IMR-90 (cell line): ENCODE results near the gene BHLHA15. TPM values are rescaled to one million over a fixed set of nuclear protein-coding genes. Genes with fewer than 3 reads are reported as not detected.

Experiments used
- ATAC-seq: fragments of 200-7000 bp; cut with Tn5 transposase; 2 replicates; pipeline ENCODE4 v1.9.1; 2020; ENCODE audit warnings: low read depth, mild to moderate bottlenecking, moderate library complexity
- BruUV-seq: library from RNA; stranded (reverse); fragments of 400-500 nt; replicated peaks from 2 replicates; lab custom pipeline; 2021; lab: Mats Ljungman, UMichigan
- CTCF ChIA-PET: fragments of 300-600 bp; formaldehyde crosslinking; extraction: SDS; loops from one replicate; lab custom pipeline; 2021; ENCODE audit warnings: antibody characterized with exemption; lab: Yijun Ruan, JAX
- POLR2A ChIA-PET: fragments of 300-600 bp; sonication (Branson Sonifier 250); formaldehyde crosslinking; loops from one replicate; lab custom pipeline; 2022; ENCODE audit warnings: antibody characterized with exemption; ENCODE audit not compliant: unreplicated experiment; lab: Charles Lee
- DNase-seq: peaks from one replicate; pipeline ENCODE4 v3.0.0; 2013
- H2AFZ ChIP-seq: replicated peaks from 2 replicates; pipeline ENCODE3; 2013; ENCODE audit warnings: low read length, mild to moderate bottlenecking; ENCODE audit not compliant: poor library complexity
- H2AK5ac ChIP-seq: 2 replicates; pipeline ENCODE4 v1.6.1; 2013; ENCODE audit warnings: low read depth, low read length, inconsistent platforms
- H2AK9ac ChIP-seq: replicated peaks from 2 replicates; pipeline ENCODE3; 2013; ENCODE audit warnings: mild to moderate bottlenecking, low read depth, low read length, moderate library complexity; ENCODE audit not compliant: poor library complexity
- H2BK120ac ChIP-seq: 2 replicates; pipeline ENCODE4 v1.6.1; 2013; ENCODE audit warnings: low read depth, low read length, inconsistent platforms
- H2BK15ac ChIP-seq: 3 replicates; pipeline ENCODE4 v1.6.1; 2013; ENCODE audit warnings: low read depth, low read length, inconsistent platforms
- H2BK20ac ChIP-seq: 2 replicates; pipeline ENCODE4 v1.6.1; 2013; ENCODE audit warnings: low read depth, mild to moderate bottlenecking, inconsistent platforms, low read length, moderate library complexity
- H2BK5ac ChIP-seq: 2 replicates; pipeline ENCODE4 v1.6.1; 2013; ENCODE audit warnings: mild to moderate bottlenecking, low read depth, low read length, inconsistent platforms; ENCODE audit not compliant: poor library complexity, severe bottlenecking
- H3K14ac ChIP-seq: replicated peaks from 2 replicates; pipeline ENCODE4 v1.6.1; 2013; ENCODE audit warnings: low read depth, low read length, inconsistent platforms
- H3K18ac ChIP-seq: 2 replicates; pipeline ENCODE4 v1.6.1; 2013; ENCODE audit warnings: low read depth, low read length, control low read depth
- H3K23ac ChIP-seq: 2 replicates; pipeline ENCODE4 v1.6.1; 2013; ENCODE audit warnings: low read depth, low read length, inconsistent platforms
- H3K27ac ChIP-seq: 2 replicates; pipeline ENCODE4 v1.5.1; 2013; ENCODE audit warnings: mild to moderate bottlenecking, control low read depth, low read length; ENCODE audit not compliant: insufficient read depth
- H3K27me3 ChIP-seq: 2 replicates; pipeline ENCODE4 v1.6.1; 2013; ENCODE audit warnings: low read length; ENCODE audit not compliant: control insufficient read depth, insufficient read depth
- H3K36me3 ChIP-seq: 2 replicates; pipeline ENCODE4 v1.6.1; 2013; ENCODE audit warnings: low read length, mixed read lengths; ENCODE audit not compliant: control insufficient read depth, insufficient read depth
- H3K4ac ChIP-seq: 2 replicates; pipeline ENCODE4 v1.6.1; 2013; ENCODE audit warnings: low read depth, low read length, inconsistent platforms
- H3K4me1 ChIP-seq: 2 replicates; pipeline ENCODE4 v1.6.1; 2013; ENCODE audit warnings: low read length, mixed read lengths; ENCODE audit not compliant: control insufficient read depth, insufficient read depth
- H3K4me2 ChIP-seq: 2 replicates; pipeline ENCODE4 v1.6.1; 2013; ENCODE audit warnings: low read depth, mild to moderate bottlenecking, control low read depth, low read length, moderate library complexity
- H3K4me3 ChIP-seq: 2 replicates; pipeline ENCODE4 v1.5.1; 2013; ENCODE audit warnings: low read depth, mild to moderate bottlenecking, control low read depth, low read length, moderate library complexity; ENCODE audit not compliant: insufficient read depth
- H3K56ac ChIP-seq: 2 replicates; pipeline ENCODE4 v1.6.1; 2013; ENCODE audit warnings: low read length, inconsistent platforms; ENCODE audit not compliant: insufficient read depth; ENCODE audit errors: extremely low read depth
- H3K79me1 ChIP-seq, 2 experiments: 2 replicates each; pipeline ENCODE4 v1.6.1; 2013; ENCODE audit warnings: low read length in 2 of 2, inconsistent platforms in 1 of 2, low read depth in 1 of 2
- H3K9ac ChIP-seq: 2 replicates; pipeline ENCODE4 v1.6.1; 2013; ENCODE audit warnings: low read depth, low read length, control low read depth
- H3K9me1 ChIP-seq: 2 replicates; pipeline ENCODE4 v1.6.1; 2013; ENCODE audit warnings: low read length, inconsistent platforms; ENCODE audit not compliant: insufficient read depth
- H3K9me3 ChIP-seq: 2 replicates; pipeline ENCODE4 v1.6.1; 2013; ENCODE audit warnings: low read length; ENCODE audit not compliant: control insufficient read depth, insufficient read depth
- H4K20me1 ChIP-seq: 2 replicates; pipeline ENCODE4 v1.6.1; 2013; ENCODE audit warnings: low read length, inconsistent platforms; ENCODE audit not compliant: insufficient read depth
- H4K5ac ChIP-seq: 2 replicates; pipeline ENCODE4 v1.6.1; 2013; ENCODE audit warnings: mild to moderate bottlenecking, low read depth, low read length, control low read depth
- H4K8ac ChIP-seq, 2 experiments: 2 replicates each; pipeline ENCODE4 v1.6.1; 2013; ENCODE audit warnings: low read depth in 2 of 2, low read length in 2 of 2, control low read depth in 1 of 2, inconsistent platforms in 1 of 2
- H4K91ac ChIP-seq: 2 replicates; pipeline ENCODE4 v1.6.1; 2013; ENCODE audit warnings: low read depth, low read length, inconsistent platforms; ENCODE audit not compliant: insufficient read depth
- BHLHE40 ChIP-seq: fragments of 150-350 bp; IDR thresholded peaks from 2 replicates; pipeline ENCODE4 v1.6.1; 2016; ENCODE audit warnings: mild to moderate bottlenecking, low read depth, low read length
- CEBPB ChIP-seq: IDR thresholded peaks from 2 replicates; pipeline ENCODE4 v1.6.1; 2012; ENCODE audit warnings: low read depth, low read length, improper control_type of control experiment
- CHD1 ChIP-seq: IDR thresholded peaks from 2 replicates; pipeline ENCODE4 v1.6.1; 2012; ENCODE audit warnings: low read depth, low read length, improper control_type of control experiment
- FOS ChIP-seq: fragments of 150-350 bp; IDR thresholded peaks from 2 replicates; pipeline ENCODE4 v1.6.1; 2016; ENCODE audit warnings: low read depth, low read length
- MAFK ChIP-seq: IDR thresholded peaks from 2 replicates; pipeline ENCODE4 v1.6.1; 2012; ENCODE audit warnings: low read depth, low read length, improper control_type of control experiment
- MAZ ChIP-seq: IDR thresholded peaks from 2 replicates; pipeline ENCODE4 v1.6.1; 2012; ENCODE audit warnings: low read depth, mild to moderate bottlenecking, low read length, improper control_type of control experiment, moderate library complexity, borderline replicate concordance
- MXI1 ChIP-seq: IDR thresholded peaks from 2 replicates; pipeline ENCODE4 v1.6.1; 2012; ENCODE audit warnings: low read depth, mild to moderate bottlenecking, low read length, moderate library complexity, borderline replicate concordance
- NFE2L2 ChIP-seq: fragments of 150-350 bp; IDR thresholded peaks from 2 replicates; pipeline ENCODE4 v1.6.1; 2016; ENCODE audit warnings: low read depth, mild to moderate bottlenecking, low read length
- POLR2A ChIP-seq: IDR thresholded peaks from 2 replicates; pipeline ENCODE4 v1.6.1; 2012; ENCODE audit warnings: mild to moderate bottlenecking, low read depth, low read length
- RAD21 ChIP-seq: IDR thresholded peaks from 2 replicates; pipeline ENCODE4 v1.6.1; 2012; ENCODE audit warnings: low read length, improper control_type of control experiment
- RCOR1 ChIP-seq: IDR thresholded peaks from 2 replicates; pipeline ENCODE4 v1.6.1; 2012; ENCODE audit warnings: mild to moderate bottlenecking, low read length, improper control_type of control experiment; ENCODE audit not compliant: insufficient replicate concordance
- RFX5 ChIP-seq: IDR thresholded peaks from 2 replicates; pipeline ENCODE4 v1.8.0; 2012; ENCODE audit warnings: low read depth, mild to moderate bottlenecking, low read length, moderate library complexity
- SMC3 ChIP-seq: fragments of 150-350 bp; IDR thresholded peaks from 2 replicates; pipeline ENCODE4 v1.6.1; 2016; ENCODE audit warnings: low read depth, mild to moderate bottlenecking, antibody characterized with exemption, low read length, moderate library complexity
- USF2 ChIP-seq: fragments of 150-350 bp; IDR thresholded peaks from 2 replicates; pipeline ENCODE4 v1.6.1; 2017; ENCODE audit warnings: mild to moderate bottlenecking, antibody characterized with exemption, low read length, low read depth
- WGBS, 2 experiments: methylation state at CpG; one replicate each; pipeline versions ENCODE4 v1.1.5 to v1.1.7; 2013; ENCODE audit warnings: missing lambda C conversion rate in 2 of 2; ENCODE audit not compliant: insufficient read length in 1 of 2; ENCODE audit errors: extremely low coverage in 2 of 2; 5-methylcytosine and 5-hydroxymethylcytosine counted together
- dilution Hi-C: fragments of 300-500 bp; cut with HindIII; formaldehyde crosslinking; loops from one replicate; pipeline ENCODE4 v1.14.3; 2018; ENCODE audit warnings: low sequenced_read_pairs; ENCODE audit not compliant: unreplicated experiment
- in situ Hi-C: fragments of 300-500 bp; cut with MboI; formaldehyde crosslinking; loops from 3 replicates; pipeline ENCODE4 v1.14.3; 2019; ENCODE audit warnings: low sequenced_read_pairs, inconsistent platforms, mixed read lengths
- intact Hi-C: fragments of 100-400 bp; cut with micrococcal nuclease; formaldehyde crosslinking; loops from 2 replicates; pipeline ENCODE4 v1.10.0; 2022
- polyA plus RNA-seq, 3 experiments: library from polyadenylated mRNA; depleted of rRNA; stranded (reverse); fragments of >200 nt; gene quantifications; 2 replicates each; pipeline ENCODE4 v1.2.3, GENCODE V29; 2012; ENCODE audit warnings: low replicate concordance in 1 of 3
- total RNA-seq: library from RNA; depleted of rRNA; stranded (reverse); fragments of >200 nt; gene quantifications from 2 replicates; pipeline ENCODE4 v1.2.3, GENCODE V29; 2012

The BHLHA15 gene
- total and polyA plus RNA-seq, 2 of the 4 experiments (the other 2 are of a cell fraction), result not detected

GRCh38 chr7:98213296-98213887, 2.2 kb downstream of the BHLHA15 start:
- WGBS, 2 experiments, result 100% methylated on average over 1 of the region's 8 CpGs; no CpG with 5 or more reads in 1 of the 2 experiments
- no peak overlapping the region for H3K4ac ChIP-seq
- H3K27ac ChIP-seq, result no peak overlapping the region
- POLR2A ChIA-PET, result no interaction called here
- H4K8ac ChIP-seq, result no peak overlapping the region
- no TSS peak for BruUV-seq
- no peak overlapping the region for H3K4me3 ChIP-seq
- no peak overlapping the region for H3K18ac ChIP-seq
- no peak overlapping the region for H3K56ac ChIP-seq
- intact Hi-C loops (no loop called here), in situ Hi-C loops (no loop called here), dilution Hi-C loops (no loop called here)
- no peaks in the 10 kb centered on the region for H3K9me3 ChIP-seq
- no peak overlapping the region for H4K5ac ChIP-seq
- H2AFZ ChIP-seq, result no peak overlapping the region
- no peaks in the 10 kb centered on the region for H3K27me3 ChIP-seq
- H2BK20ac ChIP-seq, result no peak overlapping the region
- no peaks in the 10 kb centered on the region for H4K20me1 ChIP-seq
- H3K9ac ChIP-seq, result no peak overlapping the region
- CTCF ChIA-PET, result no interaction called here
- H2BK15ac ChIP-seq, result no peak overlapping the region
- H3K4me2 ChIP-seq, result no peak overlapping the region
- H2BK120ac ChIP-seq, result no peak overlapping the region
- H3K4me1 ChIP-seq, result no peaks in the 10 kb centered on the region
- no peak overlapping the region for H2AK9ac ChIP-seq
- no peak overlapping the region for H3K23ac ChIP-seq
- ATAC-seq, result no peak
- H3K14ac ChIP-seq, result no peak overlapping the region
- H3K9me1 ChIP-seq, result no peaks in the 10 kb centered on the region
- TF ChIP-seq POLR2A (no peak), NFE2L2 (no peak), MXI1 (no peak), MAFK (no peak), BHLHE40 (no peak), RFX5 (no peak), MAZ (no peak), USF2 (no peak), SMC3 (no peak), CHD1 (no peak), FOS (no peak), RCOR1 (no peak), RAD21 (no peak), CEBPB (no peak)
- no peak overlapping the region for H2BK5ac ChIP-seq
- H4K91ac ChIP-seq, result no peak overlapping the region
- no peak overlapping the region for H2AK5ac ChIP-seq
- peaks cover 14% of the 10 kb centered on the region for H3K36me3 ChIP-seq
- DNase-seq, result no peak
- no peaks in the 10 kb centered on the region for H3K79me1 ChIP-seq
